AG09309 (cell line): ENCODE measurements around the gene IQCH.

ENCODE experiments used
- DNase-seq: peaks from one replicate; pipeline ENCODE4 v3.0.0-alpha.2; 2010; ENCODE audit warnings: low read depth
- H3K4me3 ChIP-seq: 2 replicates; pipeline ENCODE4 v1.5.1; 2011; ENCODE audit warnings: mild to moderate bottlenecking, low read depth, low read length, moderate library complexity; ENCODE audit not compliant: control insufficient read depth
- CTCF ChIP-seq: IDR thresholded peaks from 2 replicates; pipeline ENCODE4 v1.5.1; 2011; ENCODE audit warnings: mild to moderate bottlenecking, low read depth, low read length, inconsistent platforms; ENCODE audit not compliant: insufficient read depth, control insufficient read depth; ENCODE audit errors: missing control alignments

The IQCH gene

GRCh38 chr15:67296684-67297083 is 42.1 kb downstream of the IQCH start:
- TF ChIP-seq CTCF, result no peak
- no peak for DNase-seq
- H3K4me3 ChIP-seq, result no peak overlapping the region

- TF ChIP-seq CTCF, result no peak
- H3K4me3 ChIP-seq, result no peak overlapping the region
- no peak for DNase-seq
Observed at GRCh38 chr15:67300266-67301025, 45.9 kb downstream of the IQCH start.

- peak; percentile 45 for TF ChIP-seq CTCF
- no peak overlapping the region for H3K4me3 ChIP-seq
- DNase-seq, result no peak
Observed at GRCh38 chr15:67303490-67304363, 49.1 kb downstream of the IQCH start.

- H3K4me3 ChIP-seq, result no peak overlapping the region
- no peak for DNase-seq
- no peak for TF ChIP-seq CTCF
Observed at GRCh38 chr15:67304778-67305177, 50.2 kb downstream of the IQCH start.

GRCh38 chr15:67305506-67305905 is 50.9 kb downstream of the IQCH start:
- H3K4me3 ChIP-seq, result no peak overlapping the region
- no peak for DNase-seq
- TF ChIP-seq CTCF, result no peak

GRCh38 chr15:67307156-67307555 is 52.6 kb downstream of the IQCH start:
- H3K4me3 ChIP-seq, result no peak overlapping the region
- no peak for TF ChIP-seq CTCF
- DNase-seq, result no peak
